OCI-LY7 (cell line): ENCODE results near the gene LRRC73. TPM values are rescaled to one million over a fixed set of nuclear protein-coding genes. Genes with fewer than 3 reads are reported as not detected.

ENCODE experiments used
- BruUV-seq: library from RNA; stranded (reverse); fragments of 400-500 nt; replicated peaks from 2 replicates; lab custom pipeline; 2021; lab: Mats Ljungman, UMichigan
- CTCF ChIA-PET: fragments of 300-600 bp; sonication (Branson Sonifier 250); formaldehyde crosslinking; loops from one replicate; lab custom pipeline; 2022; ENCODE audit warnings: antibody characterized with exemption; ENCODE audit not compliant: unreplicated experiment; lab: Charles Lee
- POLR2A ChIA-PET: fragments of 300-600 bp; sonication (Branson Sonifier 250); formaldehyde crosslinking; loops from one replicate; lab custom pipeline; 2022; ENCODE audit warnings: antibody characterized with exemption; lab: Charles Lee
- DNase-seq: peaks from one replicate; pipeline ENCODE4 v3.0.0-alpha.2; 2015; ENCODE audit warnings: low spot score
- H2AFZ ChIP-seq: fragments of 200-600 bp; sonication (generic), shearing (Covaris generic); 2 replicates; pipeline ENCODE4 v1.6.1; 2014; ENCODE audit warnings: mild to moderate bottlenecking, antibody characterized with exemption, low read length, moderate library complexity
- H3K27ac ChIP-seq: fragments of 200-600 bp; sonication (generic); 2 replicates; pipeline ENCODE4 v1.5.1; 2014; ENCODE audit warnings: mixed run types, low read depth, mild to moderate bottlenecking, moderate library complexity, low read length, inconsistent platforms; ENCODE audit not compliant: poor library complexity, severe bottlenecking
- H3K36me3 ChIP-seq: fragments of 200-600 bp; sonication (generic); 2 replicates; pipeline ENCODE4 v1.6.1; 2014; ENCODE audit warnings: mild to moderate bottlenecking, antibody characterized with exemption, low read length, moderate library complexity, mixed read lengths; ENCODE audit not compliant: insufficient read depth
- H3K4me1 ChIP-seq: fragments of 200-600 bp; sonication (generic); 2 replicates; pipeline ENCODE4 v1.5.1; 2014; ENCODE audit warnings: mild to moderate bottlenecking, low read length; ENCODE audit not compliant: insufficient read depth, poor library complexity, severe bottlenecking
- H3K4me2 ChIP-seq: fragments of 200-600 bp; sonication (generic); 2 replicates; pipeline ENCODE4 v1.6.1; 2014; ENCODE audit warnings: mild to moderate bottlenecking, low read length
- H3K4me3 ChIP-seq: fragments of 200-600 bp; sonication (generic); 2 replicates; pipeline ENCODE4 v1.5.1; 2014; ENCODE audit warnings: mild to moderate bottlenecking, low read depth, low read length; ENCODE audit not compliant: poor library complexity, severe bottlenecking
- H3K79me2 ChIP-seq: fragments of 200-600 bp; sonication (generic); 2 replicates; pipeline ENCODE4 v1.6.1; 2016; ENCODE audit warnings: low read depth, mild to moderate bottlenecking, low read length, moderate library complexity, mixed read lengths; ENCODE audit not compliant: insufficient read depth
- H3K9me2 ChIP-seq: fragments of 200-600 bp; sonication (generic); 2 replicates; pipeline ENCODE4 v1.6.1; 2016; ENCODE audit warnings: mild to moderate bottlenecking, low read length, mixed read lengths; ENCODE audit not compliant: insufficient read depth
- H3K9me3 ChIP-seq: fragments of 200-600 bp; sonication (generic); 2 replicates; pipeline ENCODE4 v1.6.1; 2014; ENCODE audit warnings: mild to moderate bottlenecking, mixed run types, low read length, mixed read lengths
- H4K20me1 ChIP-seq: fragments of 200-600 bp; sonication (generic); 2 replicates; pipeline ENCODE4 v1.6.1; 2014; ENCODE audit warnings: mild to moderate bottlenecking, antibody characterized with exemption, low read length, moderate library complexity, mixed read lengths; ENCODE audit not compliant: insufficient read depth
- EZH2phosphoT487 ChIP-seq: fragments of 200-600 bp; sonication (generic); IDR thresholded peaks from 2 replicates; pipeline ENCODE4 v1.6.1; 2018; ENCODE audit warnings: low read depth, borderline replicate concordance, mild to moderate bottlenecking, mixed run types, antibody characterized with exemption, low read length, moderate library complexity, mixed read lengths
- intact Hi-C: fragments of 100-400 bp; cut with micrococcal nuclease; formaldehyde crosslinking; loops from one replicate; pipeline ENCODE4 v1.10.0; 2022; ENCODE audit not compliant: unreplicated experiment
- total RNA-seq, 2 experiments: library from RNA; depleted of rRNA in 1 of 2; stranded (reverse); fragments of >200 nt in 1 of 2; shearing (Covaris generic) in 1 of 2; gene quantifications; 2 replicates each; pipeline ENCODE4 v1.2.3, GENCODE V29; 2014 to 2022
- TF ChIP-seq, protein P1 (sequence below): fragments of 200-600 bp; sonication (generic); conservative IDR thresholded peaks from 2 replicates; pipeline ENCODE4 v1.5.1; 2014; ENCODE audit warnings: mild to moderate bottlenecking, antibody characterized with exemption, low read length, moderate library complexity, mixed read lengths

Gene LRRC73
- total RNA-seq, 2 experiments from 2014 or later: 0.19 to 0.25 TPM

DNA sequence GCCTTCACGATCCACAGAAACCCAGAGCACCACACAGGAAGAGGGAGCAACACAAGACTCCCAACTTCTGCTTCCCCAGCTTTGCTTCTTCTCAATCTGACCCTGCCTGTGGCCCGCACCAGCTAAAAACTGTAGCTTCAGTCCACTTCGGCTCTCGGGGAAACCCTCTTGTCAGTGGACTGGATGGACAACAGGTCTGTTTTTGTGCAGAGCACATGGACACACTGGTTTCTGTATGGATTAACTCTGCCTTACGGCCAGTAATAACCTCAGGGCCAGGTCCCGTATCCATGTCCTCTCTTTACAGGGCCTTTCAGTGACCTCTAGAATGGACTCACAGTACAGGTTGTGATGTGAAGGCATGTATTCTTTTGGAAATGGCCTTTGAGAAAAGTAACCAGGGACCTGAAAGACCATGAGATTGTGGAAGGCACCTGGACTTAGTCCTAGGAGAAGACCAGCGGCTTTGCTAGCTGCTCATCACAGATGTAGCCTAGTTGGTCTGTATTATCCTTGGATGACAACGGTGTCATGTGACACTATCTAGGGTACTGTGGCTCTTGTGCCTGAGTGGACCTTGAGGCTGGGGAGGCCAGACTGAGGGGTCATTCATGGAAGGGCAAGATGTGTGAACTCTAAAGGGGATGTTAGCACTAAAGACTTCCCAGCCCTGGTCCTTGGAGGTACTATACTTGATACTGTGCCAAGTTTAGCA, 12.6 kb upstream of the LRRC73 start:
- ChIA-PET POLR2A (interaction anchor here (0.5 kb wide), 1 partner anchor 19 kb away, joined by 3 read pairs; no protein-coding TSS in a partner anchor), CTCF (no interaction called here)
- no TSS peak for BruUV-seq

GRCh38 chr6:43521836-43522235, 11.7 kb upstream of the LRRC73 start:
- intact Hi-C loops: no loop called here
- Histone ChIP-seq H3K4me1 (peaks cover 12% of the 10 kb centered on the region), H3K4me2 (no peak overlapping the region), H3K27ac (no peak overlapping the region), H3K79me2 (peaks cover 27% of the 10 kb centered on the region), H3K4me3 (no peak overlapping the region), H4K20me1 (peaks cover 9% of the 10 kb centered on the region; the same call in 1 of the 2 replicates), H3K36me3 (peaks cover 84% of the 10 kb centered on the region), H3K9me3 (no peaks in the 10 kb centered on the region), H3K9me2 (no peaks in the 10 kb centered on the region), H2AFZ (no peak overlapping the region)
- no TSS peak for BruUV-seq
- POLR2A ChIA-PET: no interaction called here
- DNase-seq: no peak
- TF ChIP-seq EZH2phosphoT487: no peak
- TF ChIP-seq, protein P1, sequence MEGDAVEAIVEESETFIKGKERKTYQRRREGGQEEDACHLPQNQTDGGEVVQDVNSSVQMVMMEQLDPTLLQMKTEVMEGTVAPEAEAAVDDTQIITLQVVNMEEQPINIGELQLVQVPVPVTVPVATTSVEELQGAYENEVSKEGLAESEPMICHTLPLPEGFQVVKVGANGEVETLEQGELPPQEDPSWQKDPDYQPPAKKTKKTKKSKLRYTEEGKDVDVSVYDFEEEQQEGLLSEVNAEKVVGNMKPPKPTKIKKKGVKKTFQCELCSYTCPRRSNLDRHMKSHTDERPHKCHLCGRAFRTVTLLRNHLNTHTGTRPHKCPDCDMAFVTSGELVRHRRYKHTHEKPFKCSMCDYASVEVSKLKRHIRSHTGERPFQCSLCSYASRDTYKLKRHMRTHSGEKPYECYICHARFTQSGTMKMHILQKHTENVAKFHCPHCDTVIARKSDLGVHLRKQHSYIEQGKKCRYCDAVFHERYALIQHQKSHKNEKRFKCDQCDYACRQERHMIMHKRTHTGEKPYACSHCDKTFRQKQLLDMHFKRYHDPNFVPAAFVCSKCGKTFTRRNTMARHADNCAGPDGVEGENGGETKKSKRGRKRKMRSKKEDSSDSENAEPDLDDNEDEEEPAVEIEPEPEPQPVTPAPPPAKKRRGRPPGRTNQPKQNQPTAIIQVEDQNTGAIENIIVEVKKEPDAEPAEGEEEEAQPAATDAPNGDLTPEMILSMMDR: no peak
- CTCF ChIA-PET: no interaction called here

More for the DNA sequence above, 12.6 kb upstream of the LRRC73 start:
- H2AFZ ChIP-seq: no peak overlapping the region
- peaks cover 93% of the 10 kb centered on the region for H3K36me3 ChIP-seq
- no peak overlapping the region for H3K4me2 ChIP-seq
- intact Hi-C loops: no loop called here
- no peak for DNase-seq
- TF ChIP-seq, protein P1: no peak
- no peak for TF ChIP-seq EZH2phosphoT487
- H4K20me1 ChIP-seq: peaks cover 8% of the 10 kb centered on the region; the same call in 1 of the 2 replicates
- no peaks in the 10 kb centered on the region for H3K9me2 ChIP-seq
- peaks cover 12% of the 10 kb centered on the region for H3K4me1 ChIP-seq
- H3K27ac ChIP-seq: no peak overlapping the region
- H3K4me3 ChIP-seq: no peak overlapping the region
- peaks cover 19% of the 10 kb centered on the region for H3K79me2 ChIP-seq
- H3K9me3 ChIP-seq: no peaks in the 10 kb centered on the region

GRCh38 chr6:43520097-43520496, 10.0 kb upstream of the LRRC73 start:
- Histone ChIP-seq H4K20me1 (peaks cover 9% of the 10 kb centered on the region; the same call in 1 of the 2 replicates), H3K27ac (no peak overlapping the region), H3K9me3 (no peaks in the 10 kb centered on the region), H3K9me2 (no peaks in the 10 kb centered on the region), H3K4me1 (peaks cover 20% of the 10 kb centered on the region), H3K79me2 (peaks cover 42% of the 10 kb centered on the region), H3K4me2 (no peak overlapping the region), H3K36me3 (peaks cover 71% of the 10 kb centered on the region), H2AFZ (no peak overlapping the region), H3K4me3 (no peak overlapping the region)
- TF ChIP-seq, protein P1: no peak
- TF ChIP-seq EZH2phosphoT487: no peak
- intact Hi-C loops: no loop called here
- no TSS peak for BruUV-seq
- ChIA-PET CTCF (no interaction called here), POLR2A (no interaction called here)
- DNase-seq: no peak
